GM19035 (cell line): ENCODE results near the gene HERPUD2.
"Not testable (repeated sequence)": the region's sequence is repeated elsewhere in the genome, so short reads cannot be mapped to it uniquely, and the experiment has no call there.

Experiments used
- ATAC-seq: cut with Tn5 transposase; IDR thresholded peaks from one replicate; pipeline ENCODE4 v1.9.1; 2021; ENCODE audit not compliant: unreplicated experiment

The HERPUD2 gene

DNA sequence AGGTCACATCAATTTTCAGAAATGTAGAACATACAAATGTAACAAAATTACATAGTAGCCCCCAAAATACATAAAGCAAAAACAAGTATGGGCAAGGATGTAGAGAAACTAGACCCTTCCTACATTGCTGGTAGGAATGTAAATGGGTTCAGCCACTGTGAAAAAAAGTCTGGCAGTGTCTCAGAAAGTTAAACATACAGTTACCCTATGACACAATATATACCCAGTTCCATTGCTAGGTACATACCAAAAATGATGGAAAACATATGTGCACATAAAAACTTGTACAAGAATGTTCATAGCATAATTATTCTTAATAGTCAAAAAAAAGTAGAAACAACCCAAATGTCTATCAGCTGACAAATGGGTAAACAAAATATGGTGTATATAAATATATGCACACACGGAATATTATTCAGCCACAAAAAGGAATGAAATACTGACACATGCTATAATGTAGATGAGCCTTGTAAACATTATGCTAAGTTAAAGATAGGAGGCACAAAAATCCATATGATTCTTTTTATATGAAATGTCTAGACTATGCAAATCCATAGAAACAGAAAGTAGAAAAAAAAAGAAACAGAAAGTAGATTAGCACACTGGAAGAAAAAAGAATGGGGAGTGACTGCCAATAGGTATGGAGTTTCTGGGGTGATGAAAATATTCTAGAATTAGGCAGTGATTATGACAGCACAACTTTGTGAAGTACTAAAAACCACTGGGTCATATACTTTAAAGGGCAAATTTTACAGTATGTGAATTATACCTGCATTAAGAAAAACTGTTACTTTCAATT is 13.5 kb downstream of the HERPUD2 start:
- peak; percentile 60 for ATAC-seq

GRCh38 chr7:35680403-35681013 is 14.4 kb downstream of the HERPUD2 start:
- ATAC-seq: no peak

DNA sequence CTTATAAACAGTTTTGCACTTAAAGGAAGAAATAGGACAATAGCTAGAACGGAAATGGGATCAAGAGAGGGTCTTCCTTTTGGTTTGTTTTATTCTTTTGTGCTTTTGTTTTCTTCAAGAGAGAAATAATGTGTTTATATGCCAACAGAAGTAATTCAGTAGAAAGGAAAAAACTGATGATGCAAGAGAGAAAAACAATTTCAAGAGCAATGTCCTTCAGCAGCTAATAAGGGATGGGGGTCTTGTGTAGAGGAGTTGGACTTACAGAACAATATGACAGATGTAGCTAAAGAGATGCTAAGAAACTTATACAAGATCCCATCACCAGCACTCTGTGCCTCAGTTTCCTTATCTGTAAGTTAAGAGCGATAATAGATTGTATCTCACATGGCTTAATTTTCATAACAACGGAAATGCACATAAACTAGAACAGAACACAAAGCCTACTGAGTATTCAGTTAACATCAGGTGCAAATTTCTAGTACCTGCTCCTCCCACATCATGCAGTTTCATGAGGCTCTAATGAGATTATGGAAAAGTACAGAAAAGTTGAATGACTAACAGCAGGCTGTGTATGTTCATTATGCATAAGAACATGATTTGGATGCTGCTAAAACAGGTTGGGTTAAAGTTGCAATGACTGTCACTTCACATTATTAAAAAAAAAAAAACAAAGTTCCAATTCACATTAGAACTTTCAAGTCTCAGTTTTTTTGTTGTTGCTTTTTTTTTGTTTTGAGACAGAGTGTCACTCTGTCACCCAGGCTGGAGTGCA is 17.2 kb downstream of the HERPUD2 start:
- no peak for ATAC-seq

GRCh38 chr7:35676211-35676610 is 18.7 kb downstream of the HERPUD2 start:
- no peak for ATAC-seq

DNA sequence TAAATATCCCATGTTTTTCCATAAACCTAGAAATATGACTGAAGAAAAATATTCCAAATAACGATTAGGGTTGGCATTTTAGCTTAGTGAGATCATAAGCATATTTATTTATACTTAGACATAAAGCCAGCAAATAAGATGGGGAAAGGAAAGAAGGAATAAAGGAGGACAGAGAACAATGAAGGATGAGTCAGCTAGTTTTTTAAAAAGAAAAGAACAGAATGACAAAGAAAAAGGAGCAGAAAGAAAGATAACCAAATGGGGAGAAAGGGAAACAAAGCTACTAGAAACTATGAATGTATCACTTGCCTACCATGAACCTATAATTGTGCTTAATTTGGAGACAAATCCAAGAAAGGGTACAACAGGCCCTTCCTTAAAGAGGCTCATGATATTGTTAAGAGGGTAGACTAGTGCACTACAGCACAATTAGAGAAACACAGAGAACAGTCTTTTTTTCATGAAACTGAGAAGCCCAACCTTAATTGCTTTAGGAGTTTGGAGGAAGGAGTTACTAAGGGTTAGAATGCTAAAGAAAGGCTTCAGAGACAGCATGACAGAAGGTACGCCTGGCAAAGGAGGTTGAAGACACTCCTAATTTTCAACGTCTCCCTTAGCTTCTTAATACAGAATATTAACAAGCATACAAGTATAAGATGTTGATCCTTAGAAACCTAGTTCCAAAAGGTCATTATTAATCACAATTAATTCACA is 23.9 kb downstream of the HERPUD2 start:
- ATAC-seq: no peak

GRCh38 chr7:35660411-35660810 is 34.5 kb downstream of the HERPUD2 start:
- ATAC-seq: not testable (repeated sequence)

- no peak for ATAC-seq
Observed at GRCh38 chr7:35658606-35659201, 36.2 kb downstream of the HERPUD2 start.

- ATAC-seq: no peak
Observed at GRCh38 chr7:35657125-35657524, 37.8 kb downstream of the HERPUD2 start.

DNA sequence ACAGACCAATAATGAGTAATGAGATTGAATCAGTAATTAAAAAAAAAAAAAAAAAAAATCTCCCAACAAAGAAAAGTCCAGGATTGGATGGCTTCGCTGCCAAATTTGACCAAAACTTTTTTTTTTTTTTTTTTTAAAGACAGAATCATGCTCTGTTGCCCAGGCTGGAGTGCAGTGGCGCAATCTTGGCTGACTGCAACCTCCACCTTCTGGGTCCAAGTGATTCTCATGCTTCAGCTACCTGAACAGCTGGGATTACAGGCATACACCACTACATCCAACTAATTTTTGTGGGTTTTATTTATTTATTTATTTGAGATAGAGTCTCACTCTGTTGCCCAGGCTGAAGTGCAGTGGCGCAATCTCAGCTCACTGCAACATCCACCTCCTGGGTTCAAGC is 40.4 kb downstream of the HERPUD2 start:
- not testable (repeated sequence) for ATAC-seq

DNA sequence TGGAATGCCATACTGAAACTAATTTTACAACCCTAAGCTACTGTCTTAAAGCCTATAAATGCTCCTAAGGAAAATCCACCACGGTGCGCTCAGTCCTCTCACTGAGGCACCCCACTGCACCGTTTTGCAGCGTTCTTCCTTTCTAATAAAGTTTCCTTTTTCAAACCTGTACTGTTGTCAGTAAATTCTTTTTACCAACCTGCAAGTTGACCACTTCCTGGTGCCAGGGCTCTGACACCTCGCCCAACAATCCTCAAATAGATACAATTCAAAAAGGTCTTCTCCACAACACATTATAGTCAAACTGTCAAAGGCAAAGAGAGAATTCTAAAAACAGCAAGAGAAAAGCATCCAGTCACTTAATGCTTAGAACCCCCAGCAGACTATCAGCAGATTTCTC is 42.8 kb downstream of the HERPUD2 start:
- no peak for ATAC-seq

DNA sequence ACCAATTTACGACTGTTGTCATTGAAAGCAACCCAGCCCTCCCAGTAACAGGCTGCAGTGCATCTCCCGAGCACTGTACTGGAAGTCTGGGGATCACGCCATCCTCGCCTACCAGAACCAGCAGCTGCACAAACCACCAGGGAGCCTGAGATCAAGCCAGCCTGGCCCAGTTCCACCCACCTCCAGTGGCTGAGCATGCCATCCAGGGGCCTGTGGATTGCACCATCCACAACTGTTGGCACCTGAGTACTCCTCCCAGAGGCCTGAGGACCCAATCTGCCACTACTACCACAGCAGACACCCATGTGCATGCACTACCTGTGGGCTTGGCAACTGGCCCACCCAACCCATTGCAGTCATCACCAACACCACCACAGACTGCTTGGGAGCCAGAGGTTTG is 44.2 kb downstream of the HERPUD2 start:
- no peak for ATAC-seq

- ATAC-seq: no peak
Observed at GRCh38 chr7:35649711-35650110, 45.2 kb downstream of the HERPUD2 start.

DNA sequence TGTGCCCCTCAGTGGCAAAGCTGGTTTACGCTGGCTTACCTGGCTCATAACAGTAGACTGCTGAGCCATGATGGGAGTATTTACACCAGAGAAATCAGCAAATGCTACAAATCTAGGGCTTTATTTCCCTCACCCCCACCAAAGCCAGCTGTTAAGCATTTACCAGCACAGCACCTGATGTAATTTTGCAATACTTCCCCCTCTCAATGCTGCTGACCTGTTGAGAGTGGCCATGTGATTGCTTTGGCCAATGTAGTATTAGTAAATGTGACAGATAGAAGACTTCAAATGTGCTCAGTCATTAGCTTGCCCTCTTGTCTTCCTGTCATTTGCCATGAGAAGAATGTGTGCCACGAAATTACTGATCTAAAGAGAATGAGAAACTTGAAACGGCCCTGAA is 46.6 kb downstream of the HERPUD2 start:
- no peak for ATAC-seq

- ATAC-seq: no peak
Observed at GRCh38 chr7:35647171-35647574, 47.8 kb downstream of the HERPUD2 start.

DNA sequence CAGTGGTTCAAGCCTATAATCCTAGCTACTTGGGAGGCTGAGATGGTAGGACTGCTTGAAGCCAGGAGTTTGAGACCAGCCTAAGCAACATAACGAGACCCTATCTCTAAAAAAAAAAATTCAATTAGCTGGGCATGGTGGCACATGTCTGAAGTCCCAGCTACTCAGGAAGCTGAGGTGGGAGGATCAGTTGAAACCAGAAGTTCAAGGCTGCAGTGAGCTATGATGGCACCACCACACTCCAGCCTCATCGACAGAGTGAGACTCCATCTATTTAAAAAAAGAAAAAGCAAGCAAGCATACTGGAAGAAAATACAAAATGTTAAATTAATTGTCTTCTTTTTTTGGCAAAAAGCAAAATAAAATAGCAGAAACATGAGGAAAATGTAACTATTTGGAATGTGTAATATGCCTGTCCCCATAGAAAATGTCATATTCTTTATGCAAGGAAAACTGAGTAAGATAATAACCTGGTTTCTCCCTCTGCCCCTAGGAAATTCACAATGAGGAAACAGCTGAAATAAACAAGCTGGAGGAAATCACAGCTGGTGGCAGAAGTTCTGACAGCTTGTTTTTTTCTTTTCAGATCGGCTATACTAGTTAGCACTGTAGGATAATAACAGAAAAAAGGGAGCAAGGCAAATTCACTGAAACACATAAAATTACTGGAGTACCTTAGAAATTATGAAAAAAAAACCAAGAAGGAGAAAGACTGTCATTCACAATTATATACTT is 48.5 kb downstream of the HERPUD2 start:
- no peak for ATAC-seq

GRCh38 chr7:35645691-35646090 is 49.2 kb downstream of the HERPUD2 start:
- ATAC-seq: no peak

DNA sequence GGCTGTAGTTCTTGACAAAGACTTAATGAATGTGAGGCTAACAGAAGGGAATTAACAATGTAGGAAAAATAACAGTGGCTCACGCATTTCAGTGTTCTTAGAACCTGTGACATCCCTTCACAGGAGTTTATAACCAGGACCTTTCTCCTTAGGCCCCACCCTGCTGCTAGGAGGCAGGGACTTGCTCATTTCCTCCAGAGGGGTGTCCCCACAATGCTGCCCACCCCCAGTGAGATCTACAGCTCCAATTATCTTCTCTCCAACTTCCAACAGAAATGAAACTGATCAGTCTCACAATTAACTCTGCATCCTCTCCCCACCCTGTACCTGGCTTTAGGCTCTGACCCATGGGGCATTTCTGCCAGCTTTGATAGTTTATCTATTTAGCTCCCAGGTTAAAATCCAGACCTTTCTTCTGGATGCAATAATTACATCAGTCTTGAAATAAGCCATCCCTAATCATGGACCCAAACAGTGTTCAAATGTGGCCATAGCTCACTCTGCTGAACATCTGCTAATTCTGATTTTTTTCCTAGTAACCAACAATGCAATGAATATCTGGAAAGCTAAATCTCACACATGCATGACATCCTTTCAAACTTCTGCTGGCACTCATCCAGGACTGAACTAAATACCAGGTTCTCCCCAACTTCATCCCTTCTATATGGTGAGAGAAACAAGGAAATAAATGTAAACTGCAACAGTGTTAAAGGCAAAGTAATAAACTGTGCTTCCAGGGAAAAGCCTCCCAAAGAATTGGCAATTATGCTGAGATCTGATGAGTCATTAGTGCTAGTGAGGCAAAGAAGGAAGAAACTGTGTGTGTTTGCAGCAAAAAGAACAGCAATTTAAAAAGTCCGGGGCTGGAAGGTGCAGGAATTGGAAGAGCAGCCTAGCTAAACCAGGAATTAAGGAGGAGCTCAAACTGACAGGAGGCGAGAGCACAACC is 64.6 kb downstream of the HERPUD2 start:
- ATAC-seq: no peak

- peak; percentile 82 for ATAC-seq
Observed at GRCh38 chr7:35624299-35625186, 70.4 kb downstream of the HERPUD2 start.
